HUES6 (cell line): Measurements from ENCODE around the gene COL6A3.

ENCODE experiments used
- H3K27ac ChIP-seq: 2 replicates; pipeline ENCODE4 v1.7.0; 2013; ENCODE audit warnings: low read depth, mild to moderate bottlenecking, low read length, inconsistent platforms
- H3K27me3 ChIP-seq: 2 replicates; pipeline ENCODE4 v1.6.1; 2013; ENCODE audit warnings: low read length; ENCODE audit not compliant: control insufficient read depth, insufficient read depth
- H3K36me3 ChIP-seq: 2 replicates; pipeline ENCODE4 v1.6.1; 2013; ENCODE audit warnings: low read length; ENCODE audit not compliant: control insufficient read depth, insufficient read depth
- H3K4me1 ChIP-seq: 2 replicates; pipeline ENCODE4 v1.6.1; 2013; ENCODE audit warnings: low read length; ENCODE audit not compliant: control insufficient read depth, insufficient read depth
- H3K4me3 ChIP-seq: 2 replicates; pipeline ENCODE4 v1.5.1; 2013; ENCODE audit warnings: low read depth, low read length
- H3K9ac ChIP-seq: one replicate; pipeline ENCODE4 v1.6.1; 2013; ENCODE audit warnings: mild to moderate bottlenecking, low read length
- H3K9me3 ChIP-seq: 2 replicates; pipeline ENCODE4 v1.6.1; 2013; ENCODE audit warnings: low read depth, low read length; ENCODE audit not compliant: control insufficient read depth, insufficient read depth

The COL6A3 gene

DNA sequence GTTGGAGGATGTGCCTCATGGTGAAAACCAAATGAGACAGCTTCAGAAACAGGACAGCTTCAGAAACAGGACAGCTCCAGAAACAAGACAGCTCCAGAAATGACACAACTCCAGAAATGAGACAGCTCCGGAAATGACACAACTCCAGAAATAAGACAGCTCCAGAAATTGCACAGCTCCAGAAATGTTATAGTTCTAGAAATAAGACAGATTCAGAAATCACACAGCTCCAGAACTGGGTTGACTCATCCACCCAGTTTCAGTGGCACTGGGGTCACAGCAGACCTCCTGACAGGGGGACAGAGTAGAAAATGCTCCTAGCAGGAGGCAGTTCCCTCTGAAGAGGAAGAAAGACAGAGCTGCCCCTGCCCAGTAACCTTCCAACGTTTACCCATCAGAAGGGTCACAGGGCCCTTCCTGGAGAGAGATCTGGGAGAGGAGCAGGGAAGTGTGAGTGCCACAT is 26.9 kb upstream of the COL6A3 start:
- no peak overlapping the region for H3K9ac ChIP-seq
- no peak overlapping the region for H3K4me3 ChIP-seq
- H3K36me3 ChIP-seq = no peaks in the 10 kb centered on the region
- H3K9me3 ChIP-seq = no peaks in the 10 kb centered on the region; the same call in 1 of the 2 replicates
- H3K27ac ChIP-seq = no peak overlapping the region
- peaks cover 8% of the 10 kb centered on the region for H3K4me1 ChIP-seq
- H3K27me3 ChIP-seq = no peaks in the 10 kb centered on the region

DNA sequence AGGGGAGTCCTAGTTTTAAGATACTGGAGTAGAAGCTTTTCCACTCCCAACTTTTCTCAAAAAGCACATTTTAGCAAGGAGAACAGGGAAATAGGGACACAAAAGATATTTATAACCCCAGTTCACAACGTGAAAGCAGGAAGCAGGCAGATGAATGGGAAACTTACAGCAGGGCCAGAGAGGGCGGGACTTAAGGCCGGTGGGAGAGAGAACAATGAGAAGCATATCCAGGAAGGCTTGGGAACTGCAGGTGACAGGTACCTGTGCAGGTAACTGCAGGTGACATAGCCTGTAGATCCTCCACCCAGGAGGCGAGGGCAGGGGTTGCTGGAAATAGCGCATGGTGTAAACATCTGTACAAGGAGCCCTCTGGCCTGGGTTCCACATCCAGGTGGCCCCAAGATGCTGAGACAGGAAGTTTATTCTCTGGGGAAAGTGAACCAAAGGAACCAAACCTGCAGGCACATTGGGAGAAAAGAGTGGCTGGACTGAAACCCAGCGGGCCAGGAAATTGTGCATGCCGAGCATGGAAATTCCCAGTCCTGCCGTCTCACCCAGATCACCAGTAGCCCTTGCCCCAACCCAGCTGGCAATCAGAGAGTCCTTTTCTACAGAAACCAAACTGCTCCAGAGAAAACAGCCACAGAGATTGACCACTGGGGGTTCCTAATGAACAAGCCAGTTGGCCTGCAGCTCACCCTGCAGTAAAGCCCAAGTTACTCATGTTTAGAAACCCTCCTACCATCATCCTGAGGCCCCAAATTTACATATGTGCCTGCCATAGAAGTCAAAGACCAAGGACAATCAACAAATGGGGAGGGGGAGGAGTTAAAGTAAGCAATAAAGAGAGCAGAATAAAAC is 24.3 kb upstream of the COL6A3 start:
- Histone ChIP-seq H3K36me3 (no peaks in the 10 kb centered on the region), H3K4me3 (no peak overlapping the region), H3K9me3 (no peaks in the 10 kb centered on the region; the same call in 1 of the 2 replicates), H3K27me3 (no peaks in the 10 kb centered on the region), H3K9ac (no peak overlapping the region), H3K27ac (no peak overlapping the region), H3K4me1 (peaks cover 18% of the 10 kb centered on the region)

DNA sequence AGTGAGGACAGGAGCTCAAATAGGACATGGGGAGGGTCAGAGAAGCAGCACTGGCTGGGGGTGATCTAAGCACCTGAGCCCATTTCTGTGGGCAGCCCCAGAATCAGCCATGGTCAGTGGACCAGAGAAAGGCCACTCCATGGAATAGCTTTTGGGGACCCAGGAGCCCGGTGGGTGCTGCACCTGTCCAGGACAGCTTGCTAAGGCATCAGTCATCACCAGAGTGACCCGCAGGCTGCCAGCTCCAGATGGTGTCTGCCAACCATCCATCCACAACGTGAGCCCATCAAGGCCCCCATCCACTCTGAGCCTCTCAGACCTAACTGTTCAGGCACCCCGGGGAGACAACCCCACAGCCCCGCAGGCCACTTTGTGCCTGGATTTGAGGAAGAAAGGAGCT is 23.6 kb upstream of the COL6A3 start:
- no peaks in the 10 kb centered on the region for H3K36me3 ChIP-seq
- no peak overlapping the region for H3K4me3 ChIP-seq
- H3K27ac ChIP-seq = no peak overlapping the region
- H3K9me3 ChIP-seq = no peaks in the 10 kb centered on the region; the same call in 1 of the 2 replicates
- H3K4me1 ChIP-seq = peaks cover 22% of the 10 kb centered on the region
- H3K9ac ChIP-seq = no peak overlapping the region
- H3K27me3 ChIP-seq = no peaks in the 10 kb centered on the region

DNA sequence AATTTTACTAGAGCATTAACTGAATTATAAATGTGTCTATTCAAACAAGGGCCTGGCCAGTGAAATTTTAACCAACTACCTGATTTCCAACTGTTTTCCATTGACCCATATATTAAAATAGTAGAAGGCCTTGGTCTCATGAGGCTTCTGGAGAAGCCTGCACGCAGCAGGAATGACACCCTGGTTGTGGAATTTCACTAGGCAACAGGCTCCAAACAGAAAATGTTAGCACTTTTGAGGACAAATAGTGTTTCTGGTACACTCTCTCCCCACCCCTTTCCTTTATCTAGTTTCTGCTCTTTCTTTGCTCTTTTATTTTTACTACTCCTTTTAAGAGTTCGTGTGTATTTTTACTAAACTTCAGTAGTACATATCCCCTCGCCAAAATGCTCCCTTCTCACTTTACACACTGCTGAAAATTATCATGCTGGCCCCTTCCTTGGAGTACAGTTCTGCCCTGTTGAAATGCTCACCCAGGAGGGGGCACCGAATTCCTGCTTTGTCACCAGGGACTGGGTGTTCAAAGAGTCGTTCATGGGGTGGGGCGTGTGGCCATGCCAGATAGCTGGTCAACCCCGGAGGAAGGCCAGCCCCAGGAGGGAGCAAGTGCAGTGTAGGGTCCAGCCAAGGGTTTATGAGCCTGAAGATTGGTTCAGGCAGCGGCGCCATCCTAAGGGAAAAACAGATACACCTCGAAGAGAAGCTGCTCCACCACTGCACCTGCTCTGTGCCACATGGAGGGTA is 22.1 kb upstream of the COL6A3 start:
- Histone ChIP-seq H3K9me3 (no peaks in the 10 kb centered on the region; the same call in 1 of the 2 replicates), H3K27me3 (no peaks in the 10 kb centered on the region), H3K4me1 (peaks cover 25% of the 10 kb centered on the region), H3K9ac (no peak overlapping the region), H3K36me3 (no peaks in the 10 kb centered on the region), H3K4me3 (no peak overlapping the region), H3K27ac (no peak overlapping the region)

DNA sequence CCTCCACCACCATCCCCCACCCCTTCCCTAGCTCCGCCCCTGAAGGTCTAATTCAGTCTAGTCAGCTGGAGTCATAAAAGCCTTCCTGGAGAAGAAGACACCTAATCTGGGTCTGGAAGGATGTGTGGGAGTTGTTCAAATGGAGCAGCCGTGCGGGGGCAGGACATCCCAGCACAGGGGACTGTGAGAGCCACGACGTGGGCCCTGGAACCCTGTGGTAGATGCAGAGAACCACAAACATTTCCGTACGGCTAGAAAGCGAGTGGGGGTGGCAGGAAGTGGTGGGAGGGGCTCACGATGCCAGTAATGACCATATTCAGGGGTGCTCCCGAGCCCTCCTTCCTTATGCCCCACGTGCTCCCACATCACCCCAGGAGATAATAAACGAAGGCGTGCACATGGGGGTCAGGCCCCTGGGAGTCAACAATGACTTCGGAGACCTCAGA is 20.9 kb upstream of the COL6A3 start:
- Histone ChIP-seq H3K9ac (no peak overlapping the region), H3K36me3 (no peaks in the 10 kb centered on the region), H3K27me3 (no peaks in the 10 kb centered on the region), H3K27ac (no peak overlapping the region), H3K4me1 (peaks cover 25% of the 10 kb centered on the region), H3K9me3 (no peaks in the 10 kb centered on the region; the same call in 1 of the 2 replicates), H3K4me3 (no peak overlapping the region)

DNA sequence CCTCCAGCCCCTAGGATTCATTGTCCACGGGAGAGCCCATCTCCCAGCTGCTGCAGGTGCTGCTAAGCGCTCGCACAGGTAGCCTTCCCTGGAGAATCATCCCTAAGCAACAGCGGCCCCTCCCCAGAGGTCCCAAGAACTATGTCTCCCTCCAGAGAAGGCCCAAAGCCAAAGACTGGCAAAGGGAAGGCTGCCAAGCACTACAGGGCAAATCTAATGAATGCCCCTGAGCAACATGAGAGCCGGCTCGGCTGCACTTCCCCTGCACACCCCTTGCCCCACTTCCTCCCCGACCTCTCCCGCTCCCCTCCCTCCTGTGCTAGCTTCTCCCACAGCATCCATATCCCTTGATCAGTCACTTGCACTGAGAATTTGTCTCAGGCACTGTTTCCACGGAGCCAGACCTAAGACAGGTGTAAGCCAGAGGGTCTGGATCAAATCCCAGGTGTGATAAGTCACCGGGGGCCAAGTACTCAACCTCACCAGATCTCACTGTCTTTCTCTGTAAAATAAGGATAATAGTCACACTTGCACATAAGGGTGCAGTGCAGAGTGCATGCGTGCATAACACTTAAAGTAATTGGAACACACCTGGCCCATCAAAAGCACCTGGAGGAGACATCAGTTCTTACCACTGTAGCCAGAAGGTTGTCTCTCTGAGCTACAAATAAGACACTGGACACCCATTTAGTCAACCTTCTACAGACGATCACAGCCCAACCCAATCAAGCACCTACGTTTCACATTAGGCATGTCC is 20.1 kb upstream of the COL6A3 start:
- Histone ChIP-seq H3K9ac (no peak overlapping the region), H3K4me1 (peaks cover 25% of the 10 kb centered on the region)

DNA sequence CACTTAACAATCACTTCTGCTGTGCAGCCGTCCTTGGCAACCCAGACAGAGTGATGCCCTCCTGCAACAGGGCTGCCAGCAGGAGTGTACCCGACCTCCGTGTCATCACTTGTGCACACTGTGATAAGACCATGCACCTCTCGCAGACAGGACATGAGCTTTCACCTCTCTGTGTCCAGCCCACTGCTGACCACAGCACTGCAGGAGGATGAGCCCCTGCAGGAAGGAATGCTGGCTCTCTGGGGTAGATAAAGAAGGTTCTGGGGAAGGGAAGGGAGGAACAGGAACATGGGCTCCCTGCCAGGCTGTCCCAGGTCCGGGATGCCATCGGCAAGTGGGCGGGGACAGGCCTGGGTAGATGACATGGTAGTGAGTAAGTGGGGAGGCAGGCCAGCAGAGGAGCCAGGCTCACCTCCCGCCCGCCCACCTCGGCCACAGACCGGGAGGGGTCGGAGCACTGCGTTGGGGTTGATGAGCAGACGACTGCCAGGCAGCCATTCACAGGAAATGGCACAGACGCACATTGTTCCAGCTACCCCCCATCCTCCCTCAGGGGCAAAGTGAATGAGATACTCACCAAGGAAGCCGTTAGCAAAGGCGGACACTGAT is 18.6 kb upstream of the COL6A3 start:
- Histone ChIP-seq H3K9ac (no peak overlapping the region), H3K27me3 (no peaks in the 10 kb centered on the region), H3K4me1 (peaks cover 17% of the 10 kb centered on the region; the same call in 1 of the 2 replicates), H3K36me3 (no peaks in the 10 kb centered on the region), H3K27ac (no peak overlapping the region), H3K4me3 (no peak overlapping the region), H3K9me3 (no peaks in the 10 kb centered on the region)

More for the DNA sequence above, 20.1 kb upstream of the COL6A3 start:
- Histone ChIP-seq H3K4me3 (no peak overlapping the region), H3K36me3 (no peaks in the 10 kb centered on the region), H3K9me3 (no peaks in the 10 kb centered on the region), H3K27ac (no peak overlapping the region), H3K27me3 (no peaks in the 10 kb centered on the region)

DNA sequence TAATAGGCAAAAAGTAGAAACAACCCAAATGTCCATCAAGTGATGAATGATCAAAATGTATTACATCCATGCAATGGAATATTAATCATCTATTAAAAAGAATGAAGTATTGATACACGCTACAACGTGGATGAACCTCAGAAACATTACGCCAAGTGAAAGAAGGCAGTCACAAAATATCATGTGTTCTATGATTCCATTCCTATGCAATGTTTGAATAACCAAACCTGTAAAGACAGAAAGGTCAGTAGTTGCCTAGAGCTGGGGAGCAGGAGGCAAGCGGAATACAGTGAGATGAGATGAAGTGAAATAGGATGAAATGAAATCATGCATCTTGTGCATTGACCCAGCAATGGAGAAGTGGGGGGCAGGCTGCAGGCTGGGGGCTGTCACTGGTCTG is 17.9 kb upstream of the COL6A3 start:
- Histone ChIP-seq H3K9ac (no peak overlapping the region), H3K9me3 (no peaks in the 10 kb centered on the region), H3K27me3 (no peaks in the 10 kb centered on the region), H3K4me3 (no peak overlapping the region), H3K4me1 (peaks cover 17% of the 10 kb centered on the region; the same call in 1 of the 2 replicates), H3K36me3 (no peaks in the 10 kb centered on the region), H3K27ac (no peak overlapping the region)

DNA sequence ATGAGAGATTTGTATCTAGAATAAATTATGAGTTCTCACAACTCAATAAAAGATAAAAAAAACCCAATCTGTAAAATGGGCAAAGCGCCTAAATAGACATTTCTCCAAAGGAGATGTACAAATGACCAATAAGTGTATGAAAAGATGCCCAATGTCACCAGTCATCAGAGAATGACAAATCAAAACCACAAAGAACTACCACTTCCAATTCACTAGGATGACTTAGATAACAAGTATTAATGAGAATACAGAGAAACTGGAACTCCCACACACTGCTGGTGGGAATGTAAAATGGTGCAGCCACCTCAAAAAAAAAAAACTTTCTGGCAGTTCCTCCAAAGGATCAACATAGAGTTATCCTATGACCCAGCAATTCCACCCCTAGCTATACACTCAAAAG is 17.4 kb upstream of the COL6A3 start:
- Histone ChIP-seq H3K9me3 (no peaks in the 10 kb centered on the region), H3K4me1 (peaks cover 17% of the 10 kb centered on the region; the same call in 1 of the 2 replicates), H3K4me3 (no peak overlapping the region), H3K27ac (no peak overlapping the region), H3K36me3 (no peaks in the 10 kb centered on the region), H3K9ac (no peak overlapping the region), H3K27me3 (no peaks in the 10 kb centered on the region)

DNA sequence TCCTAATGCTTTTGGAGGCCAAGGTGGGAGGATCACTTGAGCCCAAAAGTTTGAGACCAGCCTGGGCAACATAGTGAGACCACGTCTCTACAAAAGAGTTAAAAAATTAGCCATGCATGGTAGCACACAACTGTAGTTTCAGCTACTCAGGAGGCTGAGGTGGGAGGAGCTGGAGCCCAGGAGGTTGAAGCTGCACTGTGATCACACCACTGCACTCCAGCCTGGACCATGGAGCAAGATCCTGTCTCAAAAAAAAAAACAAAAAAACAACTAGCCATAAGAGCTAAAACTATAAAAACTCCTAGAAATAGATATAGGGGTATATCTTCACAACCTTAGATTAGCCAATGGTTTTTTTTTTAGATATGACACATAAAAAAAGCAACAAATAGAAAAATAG is 16.9 kb upstream of the COL6A3 start:
- Histone ChIP-seq H3K4me3 (no peak overlapping the region), H3K27me3 (no peaks in the 10 kb centered on the region), H3K9me3 (no peaks in the 10 kb centered on the region), H3K9ac (no peak overlapping the region), H3K27ac (no peak overlapping the region), H3K36me3 (no peaks in the 10 kb centered on the region), H3K4me1 (peaks cover 17% of the 10 kb centered on the region; the same call in 1 of the 2 replicates)
